Osteocyte (in vitro differentiated cells): ENCODE data around the gene TBPL2. TPM values are rescaled to one million over a fixed set of nuclear protein-coding genes. Genes with fewer than 3 reads are reported as not detected.

Experiments used
- DNase-seq: peaks from one replicate; pipeline ENCODE4 v3.0.0; 2021; ENCODE audit warnings: mixed read lengths; ENCODE audit not compliant: unreplicated experiment; ENCODE audit errors: extremely low spot score
- H3K27ac Mint-ChIP-seq: one replicate; pipeline ENCODE4 v1.8.0; 2021; ENCODE audit warnings: mild to moderate bottlenecking, mixed read lengths; ENCODE audit not compliant: unreplicated experiment
- H3K27me3 Mint-ChIP-seq: one replicate; pipeline ENCODE4 v1.8.0; 2021; ENCODE audit warnings: mixed read lengths; ENCODE audit not compliant: unreplicated experiment
- H3K36me3 Mint-ChIP-seq: one replicate; pipeline ENCODE4 v1.8.0; 2021; ENCODE audit warnings: mixed read lengths; ENCODE audit not compliant: unreplicated experiment
- H3K4me1 Mint-ChIP-seq: one replicate; pipeline ENCODE4 v1.8.0; 2021; ENCODE audit warnings: mixed read lengths; ENCODE audit not compliant: unreplicated experiment
- H3K4me3 Mint-ChIP-seq: one replicate; pipeline ENCODE4 v1.8.0; 2021; ENCODE audit warnings: mild to moderate bottlenecking, moderate library complexity, mixed read lengths; ENCODE audit not compliant: unreplicated experiment
- H3K9me3 Mint-ChIP-seq: one replicate; pipeline ENCODE4 v1.8.0; 2021; ENCODE audit warnings: mixed read lengths; ENCODE audit not compliant: unreplicated experiment
- total RNA-seq: library from RNA; stranded (reverse); gene quantifications from 2 replicates; pipeline ENCODE4 v1.2.1, GENCODE V29; 2021
- TF ChIP-seq, protein P1 (sequence below): fragments of 200-600 bp; sonication (generic); IDR thresholded peaks from 2 replicates; pipeline ENCODE4 v1.5.0; 2021; ENCODE audit warnings: antibody characterized with exemption, mild to moderate bottlenecking, moderate library complexity

TBPL2 gene
- total RNA-seq, 1 donor from 2014 or later, result not detected

DNA sequence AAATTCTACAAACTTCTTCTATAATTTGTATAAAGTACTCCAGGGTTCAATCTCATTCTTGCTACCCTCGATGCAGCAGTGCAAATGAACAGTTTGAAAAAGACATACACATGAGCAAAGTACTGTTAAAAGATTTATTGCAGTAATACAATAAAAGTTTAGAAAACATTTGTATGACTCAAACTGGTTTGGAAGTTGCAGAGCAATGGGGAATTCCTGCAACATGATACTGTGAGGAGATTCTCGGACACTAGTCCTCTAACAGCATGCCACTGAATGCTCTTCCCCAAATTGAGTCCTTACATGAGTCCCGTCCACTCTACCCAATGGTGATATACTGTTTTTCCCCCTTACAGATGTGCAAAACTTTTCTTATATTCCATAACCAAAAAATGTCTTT, 74.1 kb downstream of the TBPL2 start:
- DNase-seq, result no peak
- Mint-ChIP-seq H3K4me1 (peaks cover 14% of the 10 kb centered on the region), H3K4me3 (no peak overlapping the region), H3K36me3 (peaks cover 37% of the 10 kb centered on the region), H3K27me3 (no peaks in the 10 kb centered on the region), H3K9me3 (no peaks in the 10 kb centered on the region), H3K27ac (peak overlapping the region; percentile 54)
- TF ChIP-seq, protein P1, sequence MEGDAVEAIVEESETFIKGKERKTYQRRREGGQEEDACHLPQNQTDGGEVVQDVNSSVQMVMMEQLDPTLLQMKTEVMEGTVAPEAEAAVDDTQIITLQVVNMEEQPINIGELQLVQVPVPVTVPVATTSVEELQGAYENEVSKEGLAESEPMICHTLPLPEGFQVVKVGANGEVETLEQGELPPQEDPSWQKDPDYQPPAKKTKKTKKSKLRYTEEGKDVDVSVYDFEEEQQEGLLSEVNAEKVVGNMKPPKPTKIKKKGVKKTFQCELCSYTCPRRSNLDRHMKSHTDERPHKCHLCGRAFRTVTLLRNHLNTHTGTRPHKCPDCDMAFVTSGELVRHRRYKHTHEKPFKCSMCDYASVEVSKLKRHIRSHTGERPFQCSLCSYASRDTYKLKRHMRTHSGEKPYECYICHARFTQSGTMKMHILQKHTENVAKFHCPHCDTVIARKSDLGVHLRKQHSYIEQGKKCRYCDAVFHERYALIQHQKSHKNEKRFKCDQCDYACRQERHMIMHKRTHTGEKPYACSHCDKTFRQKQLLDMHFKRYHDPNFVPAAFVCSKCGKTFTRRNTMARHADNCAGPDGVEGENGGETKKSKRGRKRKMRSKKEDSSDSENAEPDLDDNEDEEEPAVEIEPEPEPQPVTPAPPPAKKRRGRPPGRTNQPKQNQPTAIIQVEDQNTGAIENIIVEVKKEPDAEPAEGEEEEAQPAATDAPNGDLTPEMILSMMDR, result no peak

Other genes with a start within 250 kb of the TBPL2 start
- 11.5 and 11.7 TPM in 2 replicates for gene DLGAP5, start 249.0 kb downstream of the TBPL2 start, total RNA-seq
- gene FBXO34, start 169.2 kb downstream of the TBPL2 start, total RNA-seq, result 16.4 and 17.0 TPM in 2 replicates
- gene ATG14, start 28.8 kb downstream of the TBPL2 start, total RNA-seq, result 13.8 and 14.5 TPM in 2 replicates
- gene KTN1, start 139.6 kb upstream of the TBPL2 start, total RNA-seq, result 138 and 146 TPM in 2 replicates